HEK293T (cell line): ENCODE data around the gene FLT3.
"Not testable (repeated sequence)": the region's sequence is repeated elsewhere in the genome, so short reads cannot be mapped to it uniquely, and the experiment has no call there.

Experiments used
- CTCF ChIA-PET: fragments of 350-600 bp; formaldehyde crosslinking; extraction: SDS; loops from one replicate; lab custom pipeline; 2021; ENCODE audit warnings: antibody characterized with exemption, inconsistent platforms; lab: Yijun Ruan, JAX
- POLR2A ChIA-PET: fragments of 350-600 bp; formaldehyde crosslinking; extraction: SDS; loops from one replicate; lab custom pipeline; 2020; ENCODE audit warnings: antibody characterized with exemption, inconsistent platforms; lab: Yijun Ruan, JAX
- DNase-seq: peaks from one replicate; pipeline ENCODE4 v3.0.0; 2012; ENCODE audit warnings: mixed read lengths; ENCODE audit errors: extremely low spot score
- ARNT ChIP-seq: fragments of 450-650 bp; IDR thresholded peaks from 2 replicates; pipeline ENCODE4 v1.6.1; 2017; ENCODE audit warnings: mild to moderate bottlenecking
- BHLHE40 ChIP-seq: fragments of 450-650 bp; IDR thresholded peaks from 2 replicates; pipeline ENCODE4 v1.6.1; 2016; ENCODE audit warnings: mild to moderate bottlenecking, moderate library complexity, borderline replicate concordance
- CTBP1 ChIP-seq: fragments of 450-650 bp; IDR thresholded peaks from 2 replicates; pipeline ENCODE4 v1.6.1; 2016; ENCODE audit warnings: borderline replicate concordance
- ELF4 ChIP-seq: fragments of 450-650 bp; IDR thresholded peaks from 2 replicates; pipeline ENCODE4 v1.6.1; 2017; ENCODE audit warnings: antibody characterized with exemption
- FOXA1 ChIP-seq: fragments of 450-650 bp; IDR thresholded peaks from 2 replicates; pipeline ENCODE4 v1.6.1; 2016; ENCODE audit warnings: mild to moderate bottlenecking
- FOXK2 ChIP-seq: fragments of 450-650 bp; IDR thresholded peaks from 2 replicates; pipeline ENCODE4 v1.6.1; 2016; ENCODE audit warnings: mild to moderate bottlenecking
- FOXM1 ChIP-seq: fragments of 450-650 bp; IDR thresholded peaks from 2 replicates; pipeline ENCODE4 v1.6.1; 2017; ENCODE audit warnings: mild to moderate bottlenecking, borderline replicate concordance
- HDGF ChIP-seq: fragments of 450-650 bp; IDR thresholded peaks from 2 replicates; pipeline ENCODE4 v1.6.1; 2017; ENCODE audit warnings: antibody characterized with exemption, borderline replicate concordance
- L3MBTL2 ChIP-seq: fragments of 450-650 bp; conservative IDR thresholded peaks from 2 replicates; pipeline ENCODE4 v1.6.1; 2016; ENCODE audit warnings: mild to moderate bottlenecking
- LEF1 ChIP-seq: fragments of 450-650 bp; IDR thresholded peaks from 2 replicates; pipeline ENCODE4 v1.6.1; 2017; ENCODE audit warnings: mild to moderate bottlenecking, borderline replicate concordance
- NFRKB ChIP-seq: fragments of 450-650 bp; IDR thresholded peaks from 2 replicates; pipeline ENCODE4 v1.6.1; 2016; ENCODE audit warnings: mild to moderate bottlenecking, moderate library complexity
- PKNOX1 ChIP-seq: fragments of 450-650 bp; IDR thresholded peaks from 2 replicates; pipeline ENCODE4 v1.6.1; 2016
- SUZ12 ChIP-seq: fragments of 450-650 bp; IDR thresholded peaks from 2 replicates; pipeline ENCODE4 v1.6.1; 2016; ENCODE audit warnings: mild to moderate bottlenecking
- ZNF384 ChIP-seq: fragments of 450-650 bp; IDR thresholded peaks from 2 replicates; pipeline ENCODE4 v1.6.1; 2016

The FLT3 gene

GRCh38 chr13:28100150-28101121 lies at the start of gene FLT3:
Gene FLT3, minus strand, starts transcription at chr13:28100576. Its CDS starts 66 bp downstream, at chr13:28100510.
- TF ChIP-seq FOXM1 (no peak), ELF4 (no peak), ZNF384 (no peak), BHLHE40 (no peak), L3MBTL2 (peak; percentile 84), FOXK2 (no peak), ARNT (0 out of 2 replicates have a peak, but pooled peaks have one; percentile 18), NFRKB (no peak), LEF1 (0 out of 2 replicates have a peak, but pooled peaks have one; percentile 17), CTBP1 (no peak)
- ChIA-PET CTCF (no interaction called here), POLR2A (no interaction called here)
- peak; percentile 72 for DNase-seq

GRCh38 chr13:28147495-28147894 lies 47.1 kb upstream of the FLT3 start:
- no peak for DNase-seq
- TF ChIP-seq HDGF: no peak
- POLR2A ChIA-PET: interaction anchor here (0.8 kb wide), 1 partner anchor 30 kb away, joined by 3 read pairs; no protein-coding TSS in a partner anchor
- CTCF ChIA-PET: no interaction called here

- TF ChIP-seq HDGF (no peak), SUZ12 (no peak)
- POLR2A ChIA-PET: no interaction called here
- CTCF ChIA-PET: no interaction called here
- DNase-seq: no peak
These were observed 44.7 kb upstream of the FLT3 start for GRCh38 chr13:28145049-28145448.

DNA sequence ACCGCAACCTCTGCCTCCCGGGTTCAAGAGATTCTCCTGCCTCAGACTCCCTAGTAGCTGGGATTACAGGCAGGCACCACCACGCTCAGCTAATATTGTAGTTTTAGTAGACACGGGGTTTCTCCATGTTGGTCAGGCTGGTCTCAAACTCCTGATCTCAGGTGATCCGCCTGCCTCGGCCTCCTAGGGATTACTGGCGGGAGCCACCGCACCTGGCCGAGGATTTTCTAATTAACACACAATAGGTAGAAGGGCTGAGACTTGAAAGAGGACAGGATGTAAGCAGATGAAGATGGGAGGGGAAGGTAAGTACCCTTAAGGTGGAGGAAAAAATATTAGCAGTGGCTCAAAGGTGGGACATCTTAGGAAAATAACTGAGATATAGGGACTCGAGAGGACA lies 41.2 kb upstream of the FLT3 start:
- DNase-seq, CTCF ChIA-PET, POLR2A ChIA-PET: not testable (repeated sequence)

GRCh38 chr13:28140433-28141125 lies 40.2 kb upstream of the FLT3 start:
- ChIA-PET POLR2A (no interaction called here), CTCF (no interaction called here)
- no peak for DNase-seq
- TF ChIP-seq FOXA1 (no peak), ZNF384 (peak; percentile 29; the same call in 1 of the 2 replicates)

- DNase-seq: peak; percentile 69
- ChIA-PET CTCF (no interaction called here), POLR2A (no interaction called here)
- TF ChIP-seq L3MBTL2: peak; percentile 52; the same call in 1 of the 2 replicates
- TF ChIP-seq PKNOX1: no peak
- TF ChIP-seq CTBP1: no peak
- no peak for TF ChIP-seq FOXA1
- TF ChIP-seq ELF4: no peak
These were observed 38.5 kb upstream of the FLT3 start for GRCh38 chr13:28138756-28139470.

GRCh38 chr13:28138012-28138755 lies 37.8 kb upstream of the FLT3 start, which contains the start of gene PAN3:
Gene PAN3, plus strand, starts transcription at chr13:28138545. Its CDS starts 113 bp downstream, at chr13:28138658.
- POLR2A ChIA-PET: no interaction called here
- TF ChIP-seq L3MBTL2 (peak; percentile 70), FOXM1 (peak; percentile 84; the same call in 1 of the 2 replicates), ZNF384 (no peak), FOXK2 (no peak), BHLHE40 (no peak)
- CTCF ChIA-PET: no interaction called here
- peak; percentile 90 for DNase-seq

GRCh38 chr13:28137596-28137995 lies 37.2 kb upstream of the FLT3 start:
- TF ChIP-seq ARNT (no peak), ELF4 (no peak), ZNF384 (no peak), LEF1 (no peak), CTBP1 (no peak), FOXA1 (no peak), NFRKB (no peak), L3MBTL2 (no peak), FOXM1 (no peak), PKNOX1 (no peak)
- no peak for DNase-seq
- POLR2A ChIA-PET: no interaction called here
- CTCF ChIA-PET: no interaction called here
